ENCODE results near the gene DRC1.

DNA sequence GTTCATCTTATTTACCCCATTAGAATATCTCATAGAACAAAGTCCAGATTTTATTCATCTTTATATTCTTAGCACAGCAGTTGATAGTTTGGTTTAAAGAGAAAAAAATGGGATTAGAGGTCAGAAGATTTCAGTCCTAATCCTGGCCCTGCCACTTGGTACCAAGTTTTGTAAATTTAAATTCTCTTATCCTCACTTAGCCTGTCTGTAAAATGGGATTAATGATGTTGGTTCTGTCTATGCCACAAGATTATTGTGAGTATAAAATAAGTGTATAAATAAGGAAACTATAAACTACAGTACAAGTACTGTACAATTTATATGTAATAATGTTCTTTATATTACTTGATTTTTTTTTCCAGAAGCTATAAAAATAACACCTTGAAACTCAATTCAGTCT is 17.1 kb upstream of the DRC1 start:
- TF ChIP-seq, protein P1, sequence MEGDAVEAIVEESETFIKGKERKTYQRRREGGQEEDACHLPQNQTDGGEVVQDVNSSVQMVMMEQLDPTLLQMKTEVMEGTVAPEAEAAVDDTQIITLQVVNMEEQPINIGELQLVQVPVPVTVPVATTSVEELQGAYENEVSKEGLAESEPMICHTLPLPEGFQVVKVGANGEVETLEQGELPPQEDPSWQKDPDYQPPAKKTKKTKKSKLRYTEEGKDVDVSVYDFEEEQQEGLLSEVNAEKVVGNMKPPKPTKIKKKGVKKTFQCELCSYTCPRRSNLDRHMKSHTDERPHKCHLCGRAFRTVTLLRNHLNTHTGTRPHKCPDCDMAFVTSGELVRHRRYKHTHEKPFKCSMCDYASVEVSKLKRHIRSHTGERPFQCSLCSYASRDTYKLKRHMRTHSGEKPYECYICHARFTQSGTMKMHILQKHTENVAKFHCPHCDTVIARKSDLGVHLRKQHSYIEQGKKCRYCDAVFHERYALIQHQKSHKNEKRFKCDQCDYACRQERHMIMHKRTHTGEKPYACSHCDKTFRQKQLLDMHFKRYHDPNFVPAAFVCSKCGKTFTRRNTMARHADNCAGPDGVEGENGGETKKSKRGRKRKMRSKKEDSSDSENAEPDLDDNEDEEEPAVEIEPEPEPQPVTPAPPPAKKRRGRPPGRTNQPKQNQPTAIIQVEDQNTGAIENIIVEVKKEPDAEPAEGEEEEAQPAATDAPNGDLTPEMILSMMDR (conservative IDR thresholded peaks at IDR 0.05; ENCODE audit: low read depth, low read length): no peak
- TF ChIP-seq EZH2 (IDR thresholded peaks at IDR 0.05; ENCODE audit: borderline replicate concordance, low read depth, low read length, poor library complexity, severe bottlenecking): no peak

Data from A673 (cell line).